C4-2B (cell line): Measurements from ENCODE around the gene SH3RF3.

Source experiments
- H3K27ac ChIP-seq: fragments of 450-650 bp; 2 replicates; pipeline ENCODE4 v1.5.1; 2017
- ZFX ChIP-seq: fragments of 450-650 bp; IDR thresholded peaks from 2 replicates; pipeline ENCODE4 v1.6.1; 2017
- TF ChIP-seq, protein P1 (sequence below): fragments of 450-650 bp; conservative IDR thresholded peaks from 2 replicates; pipeline ENCODE4 v1.5.1; 2017; ENCODE audit warnings: mild to moderate bottlenecking

SH3RF3 gene

GRCh38 chr2:109247340-109247739 is 118.3 kb downstream of the SH3RF3 start:
- no peak for TF ChIP-seq ZFX
- TF ChIP-seq, protein P1, sequence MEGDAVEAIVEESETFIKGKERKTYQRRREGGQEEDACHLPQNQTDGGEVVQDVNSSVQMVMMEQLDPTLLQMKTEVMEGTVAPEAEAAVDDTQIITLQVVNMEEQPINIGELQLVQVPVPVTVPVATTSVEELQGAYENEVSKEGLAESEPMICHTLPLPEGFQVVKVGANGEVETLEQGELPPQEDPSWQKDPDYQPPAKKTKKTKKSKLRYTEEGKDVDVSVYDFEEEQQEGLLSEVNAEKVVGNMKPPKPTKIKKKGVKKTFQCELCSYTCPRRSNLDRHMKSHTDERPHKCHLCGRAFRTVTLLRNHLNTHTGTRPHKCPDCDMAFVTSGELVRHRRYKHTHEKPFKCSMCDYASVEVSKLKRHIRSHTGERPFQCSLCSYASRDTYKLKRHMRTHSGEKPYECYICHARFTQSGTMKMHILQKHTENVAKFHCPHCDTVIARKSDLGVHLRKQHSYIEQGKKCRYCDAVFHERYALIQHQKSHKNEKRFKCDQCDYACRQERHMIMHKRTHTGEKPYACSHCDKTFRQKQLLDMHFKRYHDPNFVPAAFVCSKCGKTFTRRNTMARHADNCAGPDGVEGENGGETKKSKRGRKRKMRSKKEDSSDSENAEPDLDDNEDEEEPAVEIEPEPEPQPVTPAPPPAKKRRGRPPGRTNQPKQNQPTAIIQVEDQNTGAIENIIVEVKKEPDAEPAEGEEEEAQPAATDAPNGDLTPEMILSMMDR: no peak
- H3K27ac ChIP-seq: no peak overlapping the region

DNA sequence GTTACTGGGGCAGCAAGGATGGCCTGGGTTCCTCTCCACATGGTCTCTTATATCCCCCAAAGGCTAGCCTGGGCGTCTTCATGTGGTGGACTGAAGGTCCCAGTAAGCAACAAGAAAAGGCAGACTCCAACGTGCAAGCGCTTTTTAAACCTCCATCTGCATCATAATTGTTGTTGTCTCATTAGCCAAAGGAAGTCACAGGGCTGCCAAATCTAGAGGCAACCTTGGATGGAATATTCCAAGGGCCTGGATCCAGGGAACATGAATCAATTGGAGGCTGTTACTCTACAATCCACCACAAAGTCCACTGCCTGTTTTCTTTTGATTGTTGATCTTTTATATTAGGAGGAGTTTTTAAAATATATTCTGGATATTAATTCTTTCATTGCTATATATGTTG is 118.8 kb downstream of the SH3RF3 start:
- H3K27ac ChIP-seq: no peak overlapping the region
- TF ChIP-seq, protein P1: no peak
- no peak for TF ChIP-seq ZFX

DNA sequence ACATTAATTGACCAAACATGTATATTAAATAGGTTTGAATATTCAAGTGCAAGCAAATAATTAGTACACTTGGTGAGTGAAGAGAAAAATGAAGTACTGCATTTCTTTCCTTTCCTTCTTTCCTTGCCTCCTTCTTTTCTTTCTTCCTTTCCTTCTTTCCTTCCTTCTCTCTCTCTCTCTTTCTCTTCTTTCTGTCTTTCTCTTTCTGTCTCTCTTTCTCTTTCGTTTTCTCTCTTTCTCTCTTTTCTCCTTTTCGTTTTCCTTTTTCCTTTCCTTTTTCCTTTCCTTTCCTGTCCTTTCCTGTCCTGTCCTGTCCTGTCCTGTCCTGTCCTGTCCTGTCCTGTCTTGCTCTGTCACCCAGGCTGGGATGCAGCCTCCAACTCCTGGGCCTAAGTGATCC is 119.6 kb downstream of the SH3RF3 start:
- H3K27ac ChIP-seq: no peak overlapping the region
- TF ChIP-seq, protein P1: no peak
- no peak for TF ChIP-seq ZFX

DNA sequence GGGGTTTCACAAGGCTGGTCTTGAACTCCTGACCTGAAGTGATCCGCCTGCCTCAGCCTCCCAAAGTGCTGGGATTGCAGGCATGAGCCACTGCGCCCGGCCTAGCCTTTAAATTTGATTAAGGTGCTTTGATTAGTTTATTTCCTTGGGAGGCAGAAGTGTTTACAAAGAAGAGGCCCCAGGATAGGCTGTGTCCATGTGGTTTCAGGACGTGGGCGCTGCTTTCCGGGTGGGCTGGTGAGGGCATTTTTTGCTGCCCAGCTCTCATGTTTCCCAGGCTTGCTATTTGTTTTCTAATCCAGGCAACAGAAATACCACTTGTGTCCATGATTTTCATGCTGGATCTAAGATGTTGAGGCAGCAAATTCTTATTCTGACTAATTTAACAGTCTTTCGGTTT is 124.2 kb downstream of the SH3RF3 start:
- no peak overlapping the region for H3K27ac ChIP-seq
- TF ChIP-seq ZFX: no peak
- TF ChIP-seq, protein P1: no peak

GRCh38 chr2:109254174-109254904 is 125.3 kb downstream of the SH3RF3 start:
- TF ChIP-seq, protein P1: no peak
- TF ChIP-seq ZFX: no peak
- H3K27ac ChIP-seq: no peak overlapping the region

DNA sequence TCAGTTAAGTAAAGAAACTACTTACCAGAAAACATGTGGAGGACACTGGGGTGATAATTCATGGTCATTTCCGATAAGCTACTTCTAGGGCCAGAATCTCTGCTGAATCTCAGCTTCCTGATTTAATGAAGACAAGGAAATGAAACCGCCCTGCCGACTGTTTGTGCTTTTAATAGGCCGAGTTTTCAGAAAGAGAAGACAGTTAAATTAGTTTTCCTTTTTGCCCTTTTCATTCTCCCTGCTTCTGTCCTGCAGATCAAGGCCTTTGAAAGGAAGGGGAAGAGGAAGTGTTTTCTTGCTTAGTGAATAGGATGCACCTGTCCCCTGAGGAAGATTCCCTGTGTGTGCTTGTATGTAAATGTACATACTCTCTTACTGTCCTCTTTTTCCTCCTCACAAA is 126.6 kb downstream of the SH3RF3 start:
- TF ChIP-seq, protein P1: no peak
- no peak for TF ChIP-seq ZFX
- H3K27ac ChIP-seq: no peak overlapping the region

- no peak overlapping the region for H3K27ac ChIP-seq
- TF ChIP-seq ZFX: no peak
- TF ChIP-seq, protein P1: no peak
Observed at GRCh38 chr2:109256111-109256510, 127.1 kb downstream of the SH3RF3 start.
